ENCODE measurements around the gene NPBWR2. TPM values are rescaled to one million over a fixed set of nuclear protein-coding genes. Genes with fewer than 3 reads are reported as not detected.

Gene NPBWR2
- total RNA-seq, 1 experiment from 2014 or later = not detected

DNA sequence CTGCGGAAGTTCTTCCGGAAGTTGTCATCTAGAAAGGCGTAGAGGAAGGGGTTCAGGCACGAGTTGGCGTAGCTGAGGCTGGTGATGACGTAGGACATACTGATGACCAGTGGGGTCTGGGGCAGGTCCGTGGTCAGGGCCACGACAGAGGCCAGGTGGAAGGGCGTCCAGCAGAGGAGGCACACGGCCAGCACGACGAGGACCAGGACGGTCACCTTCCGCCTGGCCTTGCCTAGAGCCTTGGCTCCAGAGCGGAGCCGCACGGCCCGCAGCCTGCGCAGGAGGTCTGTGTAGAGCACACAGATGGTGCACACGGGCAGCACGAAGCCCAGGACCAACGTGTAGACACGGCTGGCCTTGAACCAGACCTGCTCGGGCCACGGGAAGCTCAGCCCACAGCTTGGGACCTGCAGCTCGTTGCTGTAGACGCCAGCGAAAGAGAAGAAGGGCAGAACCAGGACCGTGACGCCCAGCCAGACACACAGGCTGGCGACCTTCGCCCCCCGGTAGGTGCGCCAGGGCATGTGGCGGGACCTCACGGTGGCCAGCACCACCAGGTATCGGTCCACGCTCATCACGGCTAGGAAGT lies 1.4 kb downstream of the NPBWR2 start:
- no peaks in the 10 kb centered on the region for H3K36me3 ChIP-seq (replicated peaks; ENCODE audit: control insufficient read depth, insufficient read depth, low read length)
- H3K27me3 ChIP-seq (ENCODE audit: control insufficient read depth, insufficient read depth, low read length) = peaks cover 18% of the 10 kb centered on the region
- no peak overlapping the region for H3K4me3 ChIP-seq (ENCODE audit: insufficient read depth, low read depth, low read length)
- no peak for DNase-seq

GRCh38 chr20:64104667-64105451 lies 2.5 kb downstream of the NPBWR2 start:
- H3K36me3 ChIP-seq (replicated peaks; ENCODE audit: control insufficient read depth, insufficient read depth, low read length) = no peaks in the 10 kb centered on the region
- H3K27me3 ChIP-seq (ENCODE audit: control insufficient read depth, insufficient read depth, low read length) = peaks cover 19% of the 10 kb centered on the region
- no peak for DNase-seq
- H3K4me3 ChIP-seq (ENCODE audit: insufficient read depth, low read depth, low read length) = no peak overlapping the region

DNA sequence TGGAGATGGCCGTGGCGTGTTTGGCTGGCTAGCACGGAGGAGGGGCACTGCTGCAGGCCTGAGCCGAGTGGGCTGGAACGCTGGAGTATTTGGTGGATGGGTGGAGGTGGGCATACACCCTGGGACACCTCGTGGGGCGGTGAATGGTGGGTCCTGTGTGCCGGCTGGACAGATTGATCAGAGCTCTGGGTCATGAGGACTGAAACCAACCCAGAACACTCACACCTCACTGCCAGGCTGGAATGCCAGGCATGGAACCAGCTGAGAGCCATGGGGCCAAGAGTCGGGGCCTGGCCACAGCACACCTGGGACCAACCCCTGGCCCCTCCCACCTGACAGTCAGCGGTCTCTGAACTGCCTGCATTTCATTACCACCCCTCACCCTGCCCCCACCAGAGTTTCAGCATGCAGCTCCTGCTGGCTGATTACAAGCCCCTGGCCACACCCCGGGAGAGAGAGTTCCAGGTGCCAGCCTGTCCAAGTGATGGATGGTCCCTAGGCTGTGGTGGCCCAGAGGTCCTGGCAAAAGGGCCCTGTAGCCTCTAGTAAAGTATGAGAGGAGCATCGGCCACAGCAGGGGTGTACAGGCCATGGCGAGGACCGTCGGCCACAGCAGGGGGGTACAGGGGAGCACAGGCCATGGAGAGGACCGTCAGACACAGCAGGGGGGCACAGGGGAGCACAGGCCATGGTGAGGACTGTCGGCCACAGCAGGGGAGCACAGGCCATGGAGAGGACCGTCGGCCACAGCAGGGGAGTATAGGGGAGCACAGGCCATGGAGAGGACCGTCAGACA lies 3.3 kb downstream of the NPBWR2 start:
- no peak overlapping the region for H3K4me3 ChIP-seq (ENCODE audit: insufficient read depth, low read depth, low read length)
- peaks cover 19% of the 10 kb centered on the region for H3K27me3 ChIP-seq (ENCODE audit: control insufficient read depth, insufficient read depth, low read length)
- DNase-seq = peak; percentile 80

GRCh38 chr20:64102647-64103354 lies 4.6 kb downstream of the NPBWR2 start:
- peak; percentile 90 for DNase-seq
- peaks cover 19% of the 10 kb centered on the region for H3K27me3 ChIP-seq (ENCODE audit: control insufficient read depth, insufficient read depth, low read length)

More for the DNA sequence above, 3.3 kb downstream of the NPBWR2 start:
- H3K36me3 ChIP-seq (replicated peaks; ENCODE audit: control insufficient read depth, insufficient read depth, low read length) = no peaks in the 10 kb centered on the region

DNA sequence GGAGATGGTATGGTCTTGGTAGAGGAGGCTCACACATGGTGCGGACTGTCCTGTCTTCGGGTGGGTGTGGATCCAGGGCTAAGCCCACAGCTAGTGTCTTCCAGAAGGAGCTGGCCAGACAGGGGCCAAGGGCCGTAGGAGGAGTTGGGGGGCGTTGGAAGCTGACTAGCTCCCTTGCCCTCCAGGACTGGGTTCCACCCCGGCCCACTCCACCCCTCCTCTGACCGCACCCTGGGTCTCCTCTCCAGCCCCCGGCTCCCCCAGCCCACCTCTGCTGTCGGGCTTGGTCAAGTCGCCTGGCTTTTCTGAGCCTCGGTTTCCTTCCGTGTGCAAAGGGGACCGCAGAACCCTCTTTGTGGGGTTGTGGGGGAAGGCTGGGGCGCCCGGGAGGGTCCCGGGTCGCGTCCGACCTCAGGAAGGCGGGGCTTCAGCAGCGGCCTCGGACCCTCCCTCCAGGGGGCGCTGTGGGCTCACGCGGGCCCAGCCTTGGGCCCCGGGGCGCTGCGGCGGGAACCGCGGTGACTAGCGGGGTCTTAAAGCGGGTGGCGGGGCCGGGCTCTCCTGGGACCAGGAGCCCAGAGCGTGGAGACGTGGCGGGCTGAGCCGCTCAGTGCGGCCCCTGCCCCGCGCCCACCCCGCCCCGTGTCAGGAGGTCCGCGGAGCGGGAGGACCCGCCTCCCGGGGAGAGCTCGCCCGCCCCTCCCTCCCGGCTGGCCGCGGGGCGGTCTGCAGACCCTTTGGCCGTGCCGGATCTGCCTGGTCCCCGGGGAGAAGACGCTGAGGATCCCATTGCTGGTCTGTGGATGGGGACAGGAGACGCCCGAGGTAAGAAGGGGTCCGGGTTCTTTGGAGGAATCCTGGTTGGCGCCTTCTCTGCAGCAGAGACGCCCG lies 5.4 kb downstream of the NPBWR2 start:
- DNase-seq = peak; percentile 99
- H3K4me3 ChIP-seq (ENCODE audit: insufficient read depth, low read depth, low read length) = peak overlapping the region; percentile 56
- no peaks in the 10 kb centered on the region for H3K36me3 ChIP-seq (replicated peaks; ENCODE audit: control insufficient read depth, insufficient read depth, low read length)
- H3K27me3 ChIP-seq (ENCODE audit: control insufficient read depth, insufficient read depth, low read length) = peaks cover 19% of the 10 kb centered on the region

More at GRCh38 chr20:64102647-64103354, 4.6 kb downstream of the NPBWR2 start:
- Histone ChIP-seq H3K4me3 (ENCODE audit: insufficient read depth, low read depth, low read length) (peak overlapping the region; percentile 56), H3K36me3 (replicated peaks; ENCODE audit: control insufficient read depth, insufficient read depth, low read length) (no peaks in the 10 kb centered on the region)

GRCh38 chr20:64100946-64101688 lies 6.2 kb downstream of the NPBWR2 start:
- no peak overlapping the region for H3K4me3 ChIP-seq (ENCODE audit: insufficient read depth, low read depth, low read length)
- DNase-seq = no peak
- H3K27me3 ChIP-seq (ENCODE audit: control insufficient read depth, insufficient read depth, low read length) = peaks cover 19% of the 10 kb centered on the region
- H3K36me3 ChIP-seq (replicated peaks; ENCODE audit: control insufficient read depth, insufficient read depth, low read length) = no peaks in the 10 kb centered on the region

DNA sequence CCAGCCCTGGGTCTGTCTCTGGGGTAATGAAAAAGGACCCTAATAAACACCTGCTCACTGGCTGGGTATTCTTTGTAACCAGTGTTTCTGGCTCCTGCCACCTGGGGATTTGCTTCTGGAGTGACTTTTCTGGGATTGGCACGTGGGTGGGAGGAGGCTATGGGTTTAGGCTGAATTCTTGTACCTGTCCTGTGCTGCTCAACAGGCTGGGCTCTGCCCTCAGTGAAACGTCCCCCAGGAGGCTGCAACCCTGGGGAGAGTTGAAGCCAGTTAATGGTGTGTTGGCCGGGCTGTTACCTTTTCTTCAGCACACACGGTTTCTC lies 6.8 kb downstream of the NPBWR2 start:
- H3K36me3 ChIP-seq (replicated peaks; ENCODE audit: control insufficient read depth, insufficient read depth, low read length) = no peaks in the 10 kb centered on the region
- H3K4me3 ChIP-seq (ENCODE audit: insufficient read depth, low read depth, low read length) = no peak overlapping the region
- DNase-seq = no peak
- peaks cover 19% of the 10 kb centered on the region for H3K27me3 ChIP-seq (ENCODE audit: control insufficient read depth, insufficient read depth, low read length)

- H3K4me3 ChIP-seq (ENCODE audit: insufficient read depth, low read depth, low read length) = no peak overlapping the region
- no peak for DNase-seq
- peaks cover 19% of the 10 kb centered on the region for H3K27me3 ChIP-seq (ENCODE audit: control insufficient read depth, insufficient read depth, low read length)
- no peaks in the 10 kb centered on the region for H3K36me3 ChIP-seq (replicated peaks; ENCODE audit: control insufficient read depth, insufficient read depth, low read length)
Measured at GRCh38 chr20:64099880-64100565, 7.3 kb downstream of the NPBWR2 start.

GRCh38 chr20:64099086-64099786 lies 8.1 kb downstream of the NPBWR2 start:
- no peaks in the 10 kb centered on the region for H3K36me3 ChIP-seq (replicated peaks; ENCODE audit: control insufficient read depth, insufficient read depth, low read length)
- no peak for DNase-seq
- H3K27me3 ChIP-seq (ENCODE audit: control insufficient read depth, insufficient read depth, low read length) = peaks cover 19% of the 10 kb centered on the region
- H3K4me3 ChIP-seq (ENCODE audit: insufficient read depth, low read depth, low read length) = no peak overlapping the region

DNA sequence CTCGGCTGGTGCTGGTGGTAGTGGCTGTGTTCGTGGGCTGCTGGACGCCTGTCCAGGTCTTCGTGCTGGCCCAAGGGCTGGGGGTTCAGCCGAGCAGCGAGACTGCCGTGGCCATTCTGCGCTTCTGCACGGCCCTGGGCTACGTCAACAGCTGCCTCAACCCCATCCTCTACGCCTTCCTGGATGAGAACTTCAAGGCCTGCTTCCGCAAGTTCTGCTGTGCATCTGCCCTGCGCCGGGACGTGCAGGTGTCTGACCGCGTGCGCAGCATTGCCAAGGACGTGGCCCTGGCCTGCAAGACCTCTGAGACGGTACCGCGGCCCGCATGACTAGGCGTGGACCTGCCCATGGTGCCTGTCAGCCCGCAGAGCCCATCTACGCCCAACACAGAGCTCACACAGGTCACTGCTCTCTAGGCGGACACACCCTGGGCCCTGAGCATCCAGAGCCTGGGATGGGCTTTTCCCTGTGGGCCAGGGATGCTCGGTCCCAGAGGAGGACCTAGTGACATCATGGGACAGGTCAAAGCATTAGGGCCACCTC lies 8.8 kb downstream of the NPBWR2 start:
- no peaks in the 10 kb centered on the region for H3K36me3 ChIP-seq (replicated peaks; ENCODE audit: control insufficient read depth, insufficient read depth, low read length)
- no peak for DNase-seq

DNA sequence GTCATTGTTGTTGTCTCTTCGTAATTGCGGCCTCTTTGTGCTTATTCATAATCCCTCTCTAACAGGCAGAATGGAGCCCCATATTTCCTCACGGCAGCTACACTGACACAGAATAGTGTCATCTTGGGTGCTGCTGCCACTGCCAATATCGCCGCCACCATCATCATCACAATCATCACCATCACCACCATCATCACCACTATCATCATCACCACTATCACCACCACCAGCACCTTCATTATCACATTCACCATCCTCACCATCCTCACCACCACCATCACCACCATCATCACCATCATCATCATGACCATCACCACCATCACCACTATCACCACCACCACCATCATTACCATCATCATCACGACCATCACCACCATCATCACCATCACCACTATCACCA lies 10.8 kb downstream of the NPBWR2 start:
- no peak for DNase-seq
- Histone ChIP-seq H3K36me3 (replicated peaks; ENCODE audit: control insufficient read depth, insufficient read depth, low read length) (no peaks in the 10 kb centered on the region), H3K4me3 (ENCODE audit: insufficient read depth, low read depth, low read length) (no peak overlapping the region), H3K27me3 (ENCODE audit: control insufficient read depth, insufficient read depth, low read length) (peaks cover 5% of the 10 kb centered on the region; the same call in 1 of the 2 replicates)

More for the DNA sequence above, 8.8 kb downstream of the NPBWR2 start:
- peaks cover 19% of the 10 kb centered on the region for H3K27me3 ChIP-seq (ENCODE audit: control insufficient read depth, insufficient read depth, low read length)
- no peak overlapping the region for H3K4me3 ChIP-seq (ENCODE audit: insufficient read depth, low read depth, low read length)

DNA sequence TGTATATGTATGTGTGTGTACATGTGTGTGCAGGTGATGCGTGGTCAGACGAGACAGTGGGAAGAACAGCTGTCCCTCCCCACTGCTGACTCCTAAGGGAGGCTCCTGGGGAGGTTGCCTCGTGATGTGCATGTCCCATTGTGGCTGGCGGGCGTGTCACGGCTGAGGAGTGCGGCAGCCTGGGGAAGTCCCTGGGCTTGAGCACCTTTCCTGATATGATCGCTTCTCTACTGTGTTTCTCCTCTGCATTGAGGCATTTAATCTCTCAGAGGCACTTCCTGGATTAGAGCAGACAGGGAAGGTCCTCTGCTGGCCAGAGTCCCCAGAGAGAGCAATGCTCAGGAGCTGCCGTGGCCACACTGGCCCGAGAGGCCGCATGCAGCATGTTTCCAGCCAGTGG lies 11.4 kb downstream of the NPBWR2 start:
- Histone ChIP-seq H3K4me3 (ENCODE audit: insufficient read depth, low read depth, low read length) (no peak overlapping the region), H3K36me3 (replicated peaks; ENCODE audit: control insufficient read depth, insufficient read depth, low read length) (no peaks in the 10 kb centered on the region), H3K27me3 (ENCODE audit: control insufficient read depth, insufficient read depth, low read length) (peaks cover under 1% of the 10 kb centered on the region; the same call in 1 of the 2 replicates)
- DNase-seq = no peak

All from H7 (cell line).